ENCODE results near the gene URI1.

The URI1 gene

DNA sequence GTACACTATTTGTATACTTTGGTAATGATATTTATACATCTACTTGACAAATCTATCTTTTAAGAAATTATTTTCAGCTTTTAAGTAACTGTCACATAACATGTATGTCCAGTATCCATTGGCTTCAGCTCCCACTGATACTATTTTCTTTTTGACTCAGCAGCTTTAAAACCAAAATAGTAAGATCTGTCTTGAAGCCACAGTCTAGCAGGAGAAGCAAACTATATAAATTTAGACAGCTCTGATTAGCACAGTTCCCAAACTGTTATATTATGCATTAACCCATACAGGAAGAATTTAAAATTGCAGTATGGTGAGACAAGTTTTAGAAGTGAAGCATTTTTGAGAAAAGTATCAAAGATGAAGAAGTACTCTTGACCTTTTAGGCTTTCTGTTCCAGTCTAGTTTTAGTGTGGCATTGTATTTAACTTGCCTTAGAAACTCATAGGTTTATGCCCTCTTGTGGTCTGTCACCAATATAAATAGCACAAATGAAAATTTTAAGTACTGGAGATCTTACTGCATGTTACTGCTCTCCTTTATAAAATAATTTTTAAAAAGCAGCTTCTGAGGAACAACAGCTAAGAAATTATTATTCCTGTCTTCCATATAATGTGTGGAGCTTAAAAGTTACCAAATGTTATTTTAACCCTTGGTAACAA, 24.7 kb downstream of the URI1 start:
- DNase-seq (ENCODE audit: insufficient read length, low spot score) (no peak), FAIRE-seq (no peak)

- FAIRE-seq (no peak), DNase-seq (ENCODE audit: insufficient read length, low spot score) (no peak)
Observed at GRCh38 chr19:29967623-29968022, 25.6 kb downstream of the URI1 start.

- DNase-seq (ENCODE audit: insufficient read length, low spot score), result no peak
- no peak for FAIRE-seq
Observed at GRCh38 chr19:29969891-29970290, 27.9 kb downstream of the URI1 start.

DNA sequence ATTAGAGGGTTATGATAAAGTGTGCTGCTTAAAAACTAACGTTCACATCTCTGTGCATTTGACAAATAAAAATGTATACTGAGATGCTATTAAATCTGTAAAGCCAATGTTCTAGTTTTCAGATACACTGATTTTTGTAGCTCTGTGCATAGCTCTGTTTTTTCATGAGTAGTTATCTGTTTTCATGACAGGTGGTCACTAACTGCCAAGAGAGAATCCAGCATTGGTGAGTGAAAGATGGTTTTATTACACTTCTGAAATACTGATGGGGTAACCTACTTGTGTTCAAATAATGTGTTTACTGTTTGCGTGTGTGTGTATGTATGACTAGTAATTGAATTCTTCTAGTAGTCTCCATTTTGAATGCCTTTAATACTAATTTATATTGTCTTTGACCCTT, 29.0 kb downstream of the URI1 start:
- no peak for DNase-seq (ENCODE audit: insufficient read length, low spot score)

DNA sequence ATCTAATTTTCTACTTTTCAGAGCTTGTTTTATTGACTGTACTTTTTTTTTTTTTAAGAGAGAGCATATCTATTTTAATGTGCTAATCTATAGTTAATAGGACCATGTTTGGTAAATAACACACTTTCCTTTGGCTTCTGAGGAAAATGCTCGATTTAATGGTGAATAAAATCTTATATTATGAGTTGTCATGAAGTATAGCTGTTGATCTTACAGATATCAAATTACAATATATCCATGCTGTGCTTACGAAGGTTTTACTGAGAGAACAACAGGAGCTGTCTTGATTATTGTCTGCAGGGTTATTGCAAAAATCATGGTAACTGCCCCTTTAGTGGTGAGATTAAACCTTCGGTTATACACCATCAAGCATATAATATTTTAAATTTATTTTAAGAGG, 29.6 kb downstream of the URI1 start:
- DNase-seq (ENCODE audit: insufficient read length, low spot score) (no peak), FAIRE-seq (no peak)

More for the DNA sequence above, 29.0 kb downstream of the URI1 start:
- FAIRE-seq, result no peak

- FAIRE-seq (no peak), DNase-seq (ENCODE audit: insufficient read length, low spot score) (no peak)
Observed at GRCh38 chr19:29974701-29975100, 32.7 kb downstream of the URI1 start.

DNA sequence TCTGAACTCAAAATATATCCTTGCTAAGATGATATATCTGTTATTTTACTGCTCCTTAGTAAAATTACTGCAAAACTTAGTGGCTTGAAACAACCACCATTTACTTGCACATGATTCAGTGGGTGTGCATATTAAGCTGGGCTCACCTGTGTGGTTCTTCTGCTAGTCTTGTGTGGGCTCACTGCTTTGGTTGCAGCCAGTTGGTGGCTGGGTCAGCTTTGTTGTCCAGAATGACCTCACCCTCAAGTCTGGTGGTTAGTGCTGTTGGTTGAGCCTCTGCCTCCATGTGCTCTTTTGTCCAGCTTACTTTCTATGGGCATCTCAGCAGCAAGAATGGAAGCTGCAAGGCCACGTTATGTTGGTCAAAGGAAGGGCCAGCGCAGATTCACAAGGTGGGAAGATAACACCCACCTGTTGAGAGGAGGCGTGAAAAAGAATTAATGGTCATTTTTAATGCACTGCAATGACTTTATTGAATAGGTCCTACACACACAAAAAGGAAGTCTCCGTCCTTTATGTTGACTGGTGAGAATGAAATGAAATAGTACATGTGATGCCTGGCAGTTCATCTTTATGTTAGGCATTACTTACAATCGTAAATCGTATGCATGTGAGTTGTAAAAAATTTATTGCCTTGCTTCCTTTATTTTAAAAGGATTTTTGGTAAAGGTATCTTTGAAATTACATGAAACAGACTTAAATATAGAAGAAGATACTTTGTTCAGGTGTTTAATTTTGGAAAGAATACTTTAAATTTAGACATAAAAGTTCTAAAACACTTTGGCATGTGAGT, 34.3 kb downstream of the URI1 start:
- DNase-seq (ENCODE audit: insufficient read length, low spot score), result no peak
- peak; percentile 26 for FAIRE-seq

DNA sequence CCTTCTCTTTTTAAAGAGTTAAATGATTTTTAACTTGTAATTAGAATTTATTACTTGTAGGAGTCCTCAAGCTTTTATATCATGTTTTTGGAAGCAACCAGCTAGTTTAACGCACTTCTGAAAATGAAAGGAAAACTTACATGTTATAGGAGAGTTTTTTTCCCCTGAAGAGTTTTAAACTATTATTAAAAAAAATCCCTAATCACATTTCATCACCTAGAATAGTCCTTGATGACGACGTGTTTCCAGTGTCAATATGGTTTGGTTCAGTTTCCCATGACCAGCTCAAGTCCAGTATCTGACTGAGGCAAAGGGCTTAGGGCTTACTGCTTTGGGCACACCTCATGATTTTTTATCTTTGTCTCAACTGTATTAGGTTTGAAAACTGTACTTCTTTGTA, 36.0 kb downstream of the URI1 start:
- DNase-seq (ENCODE audit: insufficient read length, low spot score) (no peak), FAIRE-seq (no peak)

DNA sequence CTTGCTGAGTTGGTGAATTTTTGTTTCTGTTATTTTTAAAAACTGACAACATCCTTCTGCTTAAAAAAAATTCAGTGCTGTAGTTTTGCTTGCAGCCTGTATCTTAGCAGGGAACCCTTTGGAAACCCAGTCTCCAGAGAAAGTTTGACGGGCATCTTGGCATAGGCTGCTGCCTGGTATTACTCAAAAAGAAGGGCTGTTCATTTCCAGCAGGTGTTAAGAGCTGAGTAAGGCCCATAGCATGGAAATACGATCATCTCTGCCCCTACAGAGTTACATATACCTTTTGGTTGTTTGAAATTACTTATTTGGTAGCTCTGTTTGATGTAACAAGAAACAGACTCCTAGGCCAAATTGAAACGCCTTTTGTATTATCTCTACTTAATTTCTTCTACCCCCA, 41.5 kb downstream of the URI1 start:
- FAIRE-seq, result no peak

DNA sequence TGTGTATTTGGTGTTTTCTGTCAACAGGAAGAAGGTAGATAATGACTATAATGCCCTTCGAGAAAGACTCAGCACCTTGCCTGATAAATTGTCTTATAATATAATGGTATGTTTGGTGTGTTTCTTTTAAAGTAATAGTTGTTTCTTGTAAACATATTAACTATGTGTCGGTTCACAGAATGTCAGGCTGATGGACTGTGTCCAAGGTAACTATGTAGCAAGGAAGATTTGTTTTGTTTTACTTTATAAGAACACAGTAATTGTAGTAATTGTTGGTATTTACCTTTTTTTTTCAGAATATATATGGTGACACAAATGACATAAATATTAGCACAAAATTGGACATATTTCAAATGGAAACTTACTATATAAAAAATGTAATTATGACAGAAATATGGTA, 43.2 kb downstream of the URI1 start:
- FAIRE-seq, result no peak
- no peak for DNase-seq (ENCODE audit: insufficient read length, low spot score)

More for the DNA sequence above, 41.5 kb downstream of the URI1 start:
- no peak for DNase-seq (ENCODE audit: insufficient read length, low spot score)

GRCh38 chr19:29988351-29988750, 46.3 kb downstream of the URI1 start:
- DNase-seq (ENCODE audit: insufficient read length, low spot score) (no peak), FAIRE-seq (peak; percentile 9)

GRCh38 chr19:29992233-29992867, 50.3 kb downstream of the URI1 start:
- FAIRE-seq, result no peak
- no peak for DNase-seq (ENCODE audit: insufficient read length, low spot score)

GRCh38 chr19:29999490-29999889, 57.5 kb downstream of the URI1 start:
- FAIRE-seq, result no peak
- no peak for DNase-seq (ENCODE audit: insufficient read length, low spot score)

DNA sequence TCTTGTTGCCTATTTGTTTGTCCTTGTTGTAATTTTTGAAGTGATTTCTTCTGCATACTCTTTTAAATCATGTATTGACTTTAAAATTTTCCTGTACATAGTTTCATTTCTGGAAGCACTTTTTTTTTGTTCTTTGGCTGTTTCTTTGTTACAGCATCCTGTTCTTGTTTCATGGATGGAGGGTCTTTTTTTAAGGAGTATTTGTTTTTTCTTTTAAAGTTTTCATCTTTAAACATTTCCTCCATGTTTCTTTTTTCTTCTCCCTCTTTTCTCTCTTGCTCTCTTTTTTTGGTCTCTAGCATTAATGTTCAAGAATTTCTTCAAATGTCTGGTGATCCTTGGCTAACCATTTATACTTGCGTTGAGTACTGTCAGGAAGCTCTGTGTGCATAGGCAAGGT, 58.8 kb downstream of the URI1 start:
- DNase-seq (ENCODE audit: insufficient read length, low spot score) (no peak), FAIRE-seq (no peak)

DNA sequence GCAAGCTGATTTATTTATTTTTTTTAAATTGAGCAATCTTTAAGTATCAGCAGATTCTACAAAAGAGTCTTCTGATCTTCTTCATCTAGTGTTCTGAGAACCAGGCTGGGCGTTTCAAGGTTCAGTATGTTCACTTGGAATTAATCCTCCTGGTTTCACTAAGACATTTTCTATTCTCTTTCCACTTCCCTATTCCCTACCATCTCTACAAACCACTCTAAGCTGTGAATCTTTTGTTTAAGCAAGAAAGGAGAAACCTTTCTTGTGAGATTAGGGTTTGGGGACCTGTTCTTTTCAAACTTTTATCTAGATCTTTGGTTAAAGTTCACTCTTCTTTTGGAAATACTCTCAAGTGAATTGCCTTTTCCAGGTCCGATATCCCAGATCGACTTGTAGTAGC, 59.3 kb downstream of the URI1 start:
- FAIRE-seq (no peak), DNase-seq (ENCODE audit: insufficient read length, low spot score) (no peak)

GRCh38 chr19:30001791-30002190, 59.8 kb downstream of the URI1 start:
- no peak for DNase-seq (ENCODE audit: insufficient read length, low spot score)
- no peak for FAIRE-seq

- FAIRE-seq, result no peak
- no peak for DNase-seq (ENCODE audit: insufficient read length, low spot score)
Observed at GRCh38 chr19:30003866-30004265, 61.8 kb downstream of the URI1 start.

DNA sequence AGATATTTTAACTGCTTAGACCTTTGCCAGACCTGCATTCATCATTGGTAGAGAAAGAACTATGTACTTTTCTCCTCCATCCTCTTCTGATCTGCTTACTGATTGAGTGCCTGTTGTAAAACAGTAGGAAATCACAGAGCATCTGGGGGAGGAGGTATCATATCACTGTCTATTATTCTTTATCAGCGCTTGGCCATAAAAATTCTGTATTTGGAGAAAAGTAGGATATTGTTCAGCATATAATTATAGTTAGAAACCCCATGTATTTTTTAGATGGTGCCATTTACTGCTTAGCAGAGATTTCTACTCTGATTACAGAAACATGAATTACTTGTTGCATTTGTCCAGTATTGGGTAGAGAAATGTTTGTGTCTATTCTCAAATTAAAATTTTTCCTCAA, 62.4 kb downstream of the URI1 start:
- no peak for DNase-seq (ENCODE audit: insufficient read length, low spot score)
- no peak for FAIRE-seq

- DNase-seq (ENCODE audit: insufficient read length, low spot score) (no peak), FAIRE-seq (no peak)
Observed at GRCh38 chr19:30006207-30006606, 64.2 kb downstream of the URI1 start.

DNA sequence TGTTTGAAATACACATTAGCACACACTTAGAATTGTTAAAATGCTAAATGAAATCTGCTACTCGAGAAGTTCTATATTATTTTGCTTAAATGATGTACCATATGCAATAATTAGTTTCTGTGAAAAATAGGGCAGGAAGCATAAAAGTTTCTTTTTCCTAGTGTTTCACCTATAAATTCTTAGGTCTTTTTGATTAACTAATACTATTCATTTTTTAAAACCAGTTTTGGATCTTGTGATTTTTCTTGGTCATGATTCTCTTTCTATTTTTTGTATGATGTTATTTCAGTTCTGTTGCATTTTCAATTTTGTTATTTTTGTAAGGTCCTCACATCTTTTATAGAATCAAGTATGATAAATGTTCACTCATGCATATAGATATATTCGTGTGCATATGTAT, 66.1 kb downstream of the URI1 start:
- no peak for FAIRE-seq
- no peak for DNase-seq (ENCODE audit: insufficient read length, low spot score)

DNA sequence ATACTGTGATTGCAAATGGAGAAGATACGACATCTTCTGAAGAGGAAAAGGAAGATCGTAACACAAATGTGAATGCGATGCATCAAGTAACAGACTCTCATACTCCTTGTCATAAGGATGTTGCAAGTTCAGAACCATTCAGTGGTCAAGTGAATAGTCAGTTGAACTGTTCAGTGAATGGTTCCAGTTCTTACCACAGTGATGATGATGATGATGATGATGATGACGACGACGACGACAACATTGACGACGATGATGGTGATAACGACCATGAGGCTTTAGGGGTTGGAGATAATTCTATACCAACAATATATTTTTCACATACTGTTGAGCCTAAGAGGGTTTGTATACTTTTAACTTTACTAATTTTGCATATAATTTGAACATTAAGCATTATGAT, 67.0 kb downstream of the URI1 start:
- FAIRE-seq (no peak), DNase-seq (ENCODE audit: insufficient read length, low spot score) (no peak)

DNA sequence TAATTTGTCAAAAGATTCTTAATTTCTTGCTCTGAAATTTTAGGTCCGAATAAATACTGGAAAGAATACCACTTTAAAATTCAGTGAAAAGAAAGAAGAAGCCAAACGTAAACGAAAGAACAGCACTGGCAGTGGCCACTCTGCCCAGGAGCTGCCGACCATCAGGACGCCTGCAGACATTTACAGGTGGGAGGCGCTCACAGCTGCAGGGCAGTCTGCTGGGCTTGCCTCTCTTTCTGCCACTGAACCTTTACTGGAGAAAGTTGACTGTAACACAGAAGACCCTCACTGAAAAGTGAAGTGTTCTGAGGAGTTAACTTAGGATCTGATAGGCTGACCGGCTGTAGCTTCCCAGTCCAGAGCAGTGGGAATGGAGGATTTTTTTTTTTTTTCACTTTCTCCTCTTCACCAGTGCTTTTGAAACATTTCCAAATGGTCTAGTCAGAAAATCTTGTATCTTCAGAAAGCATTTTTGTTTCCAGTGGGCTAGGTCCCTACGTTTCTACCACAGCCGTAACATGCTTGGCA, 69.1 kb downstream of the URI1 start:
- FAIRE-seq (no peak), DNase-seq (ENCODE audit: insufficient read length, low spot score) (no peak)

All from HTR-8/SVneo (cell line).